ENCODE measurements around the gene PSTPIP1. TPM values are rescaled to one million over a fixed set of nuclear protein-coding genes. Genes with fewer than 3 reads are reported as not detected.

The PSTPIP1 gene
- total RNA-seq, 3 donors from 2014 or later (not counting 1 experiment from before 2014, with no cell fraction given): 218 to 316 (median 228) TPM

DNA sequence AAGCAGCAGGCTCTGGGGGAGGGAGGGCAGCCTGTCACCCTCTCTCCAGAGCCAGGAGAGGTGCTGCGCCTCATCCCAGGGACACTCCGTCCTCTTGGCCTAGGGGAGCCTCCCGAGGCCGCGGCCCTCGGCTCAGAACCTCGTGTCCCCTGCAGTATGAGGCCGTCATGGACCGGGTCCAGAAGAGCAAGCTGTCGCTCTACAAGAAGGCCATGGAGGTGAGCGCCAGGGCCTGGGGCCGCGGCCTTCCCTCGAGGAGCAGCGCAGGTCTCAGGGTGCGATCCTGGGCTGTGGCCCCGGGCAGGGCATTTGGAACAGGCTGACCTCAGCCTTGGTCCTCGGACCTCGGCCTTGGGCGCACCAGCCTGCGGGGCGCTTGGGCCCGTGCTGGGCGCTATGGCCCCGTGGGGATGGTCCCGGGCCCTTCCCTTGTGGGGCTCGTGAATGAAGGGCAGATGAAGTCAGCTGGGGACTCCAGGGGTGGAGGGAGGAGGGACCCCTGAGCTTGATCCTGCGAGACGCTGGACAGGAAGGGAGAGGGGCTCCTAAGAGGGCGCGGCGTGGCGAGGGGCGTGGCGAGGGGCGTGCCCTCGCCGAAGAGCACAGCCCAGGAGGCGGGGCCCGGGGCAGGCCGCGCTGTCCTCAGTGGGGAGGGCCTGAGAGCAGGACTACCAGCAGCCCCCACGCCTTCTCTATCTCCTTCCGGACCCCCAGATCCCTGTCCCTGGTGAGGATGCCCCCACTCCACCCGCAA is 32.9 kb downstream of the PSTPIP1 start:
- H3K9me3 Mint-ChIP-seq: no peaks in the 10 kb centered on the region
- ATAC-seq (peak in 1 of 3 donors; percentile 75), DNase-seq (peak in 1 of 2 donors; percentile 13)
- Histone ChIP-seq H3K27me3 (ENCODE audit: control insufficient read depth, insufficient read depth, low read length) (no peaks in the 10 kb centered on the region), H3K4me1 (ENCODE audit: control insufficient read depth, insufficient read depth, low read length) (peaks cover 59% of the 10 kb centered on the region), H3K4me3 (ENCODE audit: low read length) (no peak overlapping the region), H3K36me3 (ENCODE audit: control insufficient read depth, insufficient read depth, low read length) (peaks cover 80% of the 10 kb centered on the region), H3K27ac (ENCODE audit: low read length) (no peak overlapping the region), H3K9me3 (ENCODE audit: control insufficient read depth, insufficient read depth, low read length) (no peaks in the 10 kb centered on the region)
- H3K4me1 Mint-ChIP-seq: peaks cover 19 to 44% of the 10 kb centered on the region in 2 donors
- WGBS (ENCODE audit: insufficient coverage): 96% methylated on average over 45 of the region's 45 CpGs
- no peaks in the 10 kb centered on the region for H3K36me3 Mint-ChIP-seq
- intact Hi-C loops (cut with micrococcal nuclease): no loop called here
- H3K27me3 Mint-ChIP-seq (ENCODE audit: low read depth in 2 of 2): no peaks in the 10 kb centered on the region
- no peak for TF ChIP-seq CTCF (IDR thresholded peaks at IDR 0.05)
- H3K4me3 Mint-ChIP-seq: no peak overlapping the region
- peak overlapping the region in 1 of 2 donors; percentile 69 for H3K27ac Mint-ChIP-seq

- no peak overlapping the region for H3K27ac ChIP-seq (ENCODE audit: low read length)
- H3K4me1 ChIP-seq (ENCODE audit: control insufficient read depth, insufficient read depth, low read length): peaks cover 52% of the 10 kb centered on the region
- H3K36me3 Mint-ChIP-seq: no peaks in the 10 kb centered on the region
- H3K9me3 Mint-ChIP-seq: no peaks in the 10 kb centered on the region
- H3K27me3 ChIP-seq (ENCODE audit: control insufficient read depth, insufficient read depth, low read length): no peaks in the 10 kb centered on the region
- TF ChIP-seq CTCF (IDR thresholded peaks at IDR 0.05): no peak
- peak in 1 of 2 donors; percentile 14 for DNase-seq
- peak overlapping the region; percentile 11 to 31 for H3K27ac Mint-ChIP-seq
- H3K9me3 ChIP-seq (ENCODE audit: control insufficient read depth, insufficient read depth, low read length): no peaks in the 10 kb centered on the region
- no peak overlapping the region for H3K4me3 ChIP-seq (ENCODE audit: low read length)
- H3K4me3 Mint-ChIP-seq: no peak overlapping the region
- no peak for ATAC-seq
- H3K27me3 Mint-ChIP-seq (ENCODE audit: low read depth in 2 of 2): no peaks in the 10 kb centered on the region
- WGBS (ENCODE audit: insufficient coverage): 95% methylated on average over 21 of the region's 22 CpGs
- H3K36me3 ChIP-seq (ENCODE audit: control insufficient read depth, insufficient read depth, low read length): peaks cover 84% of the 10 kb centered on the region
- intact Hi-C loops (cut with micrococcal nuclease): no loop called here
- H3K4me1 Mint-ChIP-seq: peaks cover 13 to 37% of the 10 kb centered on the region in 2 donors
Measured at GRCh38 chr15:77028451-77029165, 33.7 kb downstream of the PSTPIP1 start.

- Mint-ChIP-seq H3K4me3 (no peak overlapping the region), H3K36me3 (no peaks in the 10 kb centered on the region), H3K9me3 (no peaks in the 10 kb centered on the region), H3K4me1 (peaks cover 10 to 38% of the 10 kb centered on the region in 2 donors), H3K27ac (peak overlapping the region; percentile 31 to 71), H3K27me3 (ENCODE audit: low read depth in 2 of 2) (no peaks in the 10 kb centered on the region)
- Histone ChIP-seq H3K4me1 (ENCODE audit: control insufficient read depth, insufficient read depth, low read length) (peaks cover 44% of the 10 kb centered on the region), H3K9me3 (ENCODE audit: control insufficient read depth, insufficient read depth, low read length) (no peaks in the 10 kb centered on the region), H3K27me3 (ENCODE audit: control insufficient read depth, insufficient read depth, low read length) (no peaks in the 10 kb centered on the region), H3K4me3 (ENCODE audit: low read length) (no peak overlapping the region), H3K36me3 (ENCODE audit: control insufficient read depth, insufficient read depth, low read length) (peaks cover 84% of the 10 kb centered on the region), H3K27ac (ENCODE audit: low read length) (no peak overlapping the region)
- no peak for TF ChIP-seq CTCF (IDR thresholded peaks at IDR 0.05)
- 91% methylated on average over 21 of the region's 21 CpGs for WGBS (ENCODE audit: insufficient coverage)
- ATAC-seq: no peak
- intact Hi-C loops (cut with micrococcal nuclease): no loop called here
- DNase-seq: no peak
Measured at GRCh38 chr15:77029166-77030047, 34.5 kb downstream of the PSTPIP1 start.
